ENCODE measurements around the gene BICRA. TPM values are rescaled to one million over a fixed set of nuclear protein-coding genes. Genes with fewer than 3 reads are reported as not detected.

Gene BICRA
- total RNA-seq, 1 donor from 2014 or later = 15.6 TPM

DNA sequence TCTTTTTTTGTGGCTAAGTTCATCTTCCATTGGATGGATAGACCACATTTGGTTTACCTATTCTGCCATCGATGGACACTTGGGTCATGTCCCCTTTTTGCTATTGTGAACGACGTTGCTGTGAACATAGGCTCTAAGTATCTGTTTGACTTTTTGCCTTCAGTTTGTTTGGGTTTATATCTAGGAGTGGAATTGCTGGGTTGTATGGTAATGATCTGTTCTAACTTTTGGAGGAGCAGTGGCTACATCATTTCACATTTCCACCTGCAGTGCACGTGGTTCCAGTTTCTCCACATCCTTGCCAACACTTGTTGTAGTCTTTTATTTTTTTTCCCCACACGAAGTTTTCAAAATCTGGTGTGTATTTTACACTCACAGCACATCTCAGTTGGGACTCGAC is 21.7 kb downstream of the BICRA start:
- H3K27ac Mint-ChIP-seq = no peak overlapping the region
- no peaks in the 10 kb centered on the region for H3K27me3 ChIP-seq
- H3K36me3 Mint-ChIP-seq = peaks cover 16% of the 10 kb centered on the region
- peaks cover 9% of the 10 kb centered on the region for H3K27me3 Mint-ChIP-seq (ENCODE audit: insufficient read depth, low read depth)
- H3K9me3 ChIP-seq (ENCODE audit: low read depth) = no peaks in the 10 kb centered on the region
- H3K79me2 ChIP-seq (ENCODE audit: low read depth) = peaks cover 100% of the 10 kb centered on the region
- peaks cover 90% of the 10 kb centered on the region for H4K20me1 ChIP-seq (ENCODE audit: low read depth)
- H3K4me1 Mint-ChIP-seq = peaks cover 8% of the 10 kb centered on the region
- H3K4me3 Mint-ChIP-seq = no peak overlapping the region
- no peak overlapping the region for H3K4me3 ChIP-seq
- H3K4me2 ChIP-seq = no peak overlapping the region
- no peaks in the 10 kb centered on the region for H3K9me3 Mint-ChIP-seq
- no peak overlapping the region for H3K27ac ChIP-seq
- no peak for TF ChIP-seq EZH2phosphoT487 (IDR thresholded peaks at IDR 0.05)
- no peak for TF ChIP-seq EZH2 (IDR thresholded peaks at IDR 0.05)
- TF ChIP-seq, protein P1, sequence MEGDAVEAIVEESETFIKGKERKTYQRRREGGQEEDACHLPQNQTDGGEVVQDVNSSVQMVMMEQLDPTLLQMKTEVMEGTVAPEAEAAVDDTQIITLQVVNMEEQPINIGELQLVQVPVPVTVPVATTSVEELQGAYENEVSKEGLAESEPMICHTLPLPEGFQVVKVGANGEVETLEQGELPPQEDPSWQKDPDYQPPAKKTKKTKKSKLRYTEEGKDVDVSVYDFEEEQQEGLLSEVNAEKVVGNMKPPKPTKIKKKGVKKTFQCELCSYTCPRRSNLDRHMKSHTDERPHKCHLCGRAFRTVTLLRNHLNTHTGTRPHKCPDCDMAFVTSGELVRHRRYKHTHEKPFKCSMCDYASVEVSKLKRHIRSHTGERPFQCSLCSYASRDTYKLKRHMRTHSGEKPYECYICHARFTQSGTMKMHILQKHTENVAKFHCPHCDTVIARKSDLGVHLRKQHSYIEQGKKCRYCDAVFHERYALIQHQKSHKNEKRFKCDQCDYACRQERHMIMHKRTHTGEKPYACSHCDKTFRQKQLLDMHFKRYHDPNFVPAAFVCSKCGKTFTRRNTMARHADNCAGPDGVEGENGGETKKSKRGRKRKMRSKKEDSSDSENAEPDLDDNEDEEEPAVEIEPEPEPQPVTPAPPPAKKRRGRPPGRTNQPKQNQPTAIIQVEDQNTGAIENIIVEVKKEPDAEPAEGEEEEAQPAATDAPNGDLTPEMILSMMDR (IDR thresholded peaks at IDR 0.05) = no peak
- no peak overlapping the region for H2AFZ ChIP-seq (replicated peaks)
- no peaks in the 10 kb centered on the region for H3K4me1 ChIP-seq
- no peaks in the 10 kb centered on the region for H3K36me3 ChIP-seq
- no peak overlapping the region for H3K9ac ChIP-seq
- no peaks in the 10 kb centered on the region for H3F3A ChIP-seq (ENCODE audit: low read depth)
- no peak for DNase-seq (ENCODE audit: low spot score)

DNA sequence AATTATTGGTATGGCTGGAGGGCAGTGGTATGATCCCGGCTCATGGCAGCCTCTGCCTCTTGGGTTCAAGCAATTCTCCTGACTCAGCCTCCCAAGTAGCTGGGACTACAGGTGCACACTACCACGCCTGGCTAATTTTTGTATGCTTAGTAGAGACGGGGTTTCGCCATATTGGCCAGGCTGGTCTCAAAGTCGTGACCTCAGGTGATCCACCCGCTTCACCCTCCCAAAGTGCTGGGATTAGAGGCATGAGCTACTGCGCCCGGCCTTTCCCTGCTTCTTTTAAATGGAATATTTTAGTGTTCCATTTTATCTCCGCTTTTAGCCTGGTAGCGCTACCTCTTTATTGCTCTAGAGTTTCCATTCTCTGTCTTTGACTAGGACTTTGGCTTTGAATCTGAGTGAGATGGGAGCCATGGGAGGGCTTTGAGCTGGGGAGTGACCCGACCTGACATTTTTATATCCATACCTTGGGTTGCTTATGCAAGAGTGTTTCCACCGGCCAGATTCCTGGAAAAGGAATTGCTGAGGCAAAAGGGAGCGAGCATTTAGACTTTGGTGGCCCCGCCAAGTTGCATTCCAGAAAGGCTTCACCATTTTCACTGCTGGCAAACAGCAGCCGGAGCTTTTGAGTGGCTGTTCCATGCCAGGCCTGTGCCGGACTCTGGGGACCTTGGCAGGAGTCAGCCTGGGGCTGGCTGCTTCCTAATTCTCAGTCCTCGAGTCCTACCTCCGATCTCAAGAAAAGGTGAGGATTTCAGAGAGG is 22.9 kb downstream of the BICRA start:
- H2AFZ ChIP-seq (replicated peaks) = no peak overlapping the region
- Mint-ChIP-seq H3K27me3 (ENCODE audit: insufficient read depth, low read depth) (peaks cover 6% of the 10 kb centered on the region), H3K9me3 (no peaks in the 10 kb centered on the region), H3K4me1 (peaks cover 8% of the 10 kb centered on the region), H3K27ac (peak overlapping the region; percentile 12), H3K4me3 (no peak overlapping the region), H3K36me3 (peaks cover 16% of the 10 kb centered on the region)
- TF ChIP-seq EZH2 (IDR thresholded peaks at IDR 0.05) (no peak), EZH2phosphoT487 (IDR thresholded peaks at IDR 0.05) (no peak)
- TF ChIP-seq, protein P1 (IDR thresholded peaks at IDR 0.05) = no peak
- H3K9ac ChIP-seq = no peak overlapping the region
- peaks cover 87% of the 10 kb centered on the region for H4K20me1 ChIP-seq (ENCODE audit: low read depth)
- no peaks in the 10 kb centered on the region for H3K27me3 ChIP-seq
- peaks cover 100% of the 10 kb centered on the region for H3K79me2 ChIP-seq (ENCODE audit: low read depth)
- H3K27ac ChIP-seq = no peak overlapping the region
- H3F3A ChIP-seq (ENCODE audit: low read depth) = no peaks in the 10 kb centered on the region
- DNase-seq (ENCODE audit: low spot score) = no peak
- no peaks in the 10 kb centered on the region for H3K9me3 ChIP-seq (ENCODE audit: low read depth)
- no peaks in the 10 kb centered on the region for H3K4me1 ChIP-seq
- no peak overlapping the region for H3K4me3 ChIP-seq
- H3K4me2 ChIP-seq = no peak overlapping the region
- no peaks in the 10 kb centered on the region for H3K36me3 ChIP-seq

DNA sequence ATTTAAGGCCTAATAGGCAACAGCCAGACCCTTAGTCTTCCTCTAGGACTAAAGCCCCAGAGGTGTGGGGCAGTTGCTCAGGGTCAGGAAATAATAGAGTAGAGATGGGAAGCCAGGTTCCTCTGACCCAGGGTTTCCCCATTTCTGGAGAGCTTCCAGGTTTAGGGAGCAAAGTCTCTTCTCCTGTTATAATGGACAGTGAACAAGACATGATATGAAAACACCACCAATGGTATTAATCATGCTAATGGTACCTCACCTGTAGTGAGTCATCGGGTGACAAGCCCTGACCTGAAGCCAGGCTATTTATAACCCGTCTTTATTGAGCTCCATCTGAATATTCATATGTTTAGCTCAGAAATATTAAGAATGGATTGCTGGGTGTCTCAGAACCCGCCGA is 24.6 kb downstream of the BICRA start:
- Histone ChIP-seq H3K79me2 (ENCODE audit: low read depth) (peaks cover 99% of the 10 kb centered on the region), H4K20me1 (ENCODE audit: low read depth) (peaks cover 87% of the 10 kb centered on the region), H3K27ac (no peak overlapping the region)

More for the DNA sequence above, 24.6 kb downstream of the BICRA start:
- Mint-ChIP-seq H3K4me3 (no peak overlapping the region), H3K4me1 (peaks cover 16% of the 10 kb centered on the region), H3K9me3 (no peaks in the 10 kb centered on the region), H3K27me3 (ENCODE audit: insufficient read depth, low read depth) (peaks cover 6% of the 10 kb centered on the region), H3K36me3 (peaks cover 19% of the 10 kb centered on the region), H3K27ac (peak overlapping the region; percentile 46)
- H3K4me2 ChIP-seq = no peak overlapping the region
- peaks cover 5% of the 10 kb centered on the region for H3F3A ChIP-seq (ENCODE audit: low read depth)
- H3K36me3 ChIP-seq = no peaks in the 10 kb centered on the region
- H3K9ac ChIP-seq = no peak overlapping the region
- DNase-seq (ENCODE audit: low spot score) = no peak
- no peaks in the 10 kb centered on the region for H3K27me3 ChIP-seq
- no peaks in the 10 kb centered on the region for H3K9me3 ChIP-seq (ENCODE audit: low read depth)
- TF ChIP-seq EZH2 (IDR thresholded peaks at IDR 0.05) = no peak
- TF ChIP-seq, protein P1 (IDR thresholded peaks at IDR 0.05) = no peak
- TF ChIP-seq EZH2phosphoT487 (IDR thresholded peaks at IDR 0.05) = no peak
- no peaks in the 10 kb centered on the region for H3K4me1 ChIP-seq
- H2AFZ ChIP-seq (replicated peaks) = no peak overlapping the region
- no peak overlapping the region for H3K4me3 ChIP-seq

Measured in neural progenitor cell (in vitro differentiated cells).